Thymus (tissue), 14 donors: ENCODE data around the gene MRPL14. TPM values are rescaled to one million over a fixed set of nuclear protein-coding genes. Genes with fewer than 3 reads are reported as not detected.

Source experiments
- DNase-seq, 9 donors: peaks; one replicate each; pipeline ENCODE4 v3.0.0-alpha.2; 2013; ENCODE audit warnings: low spot score in 9 of 9, low read depth in 6 of 9, missing footprints in 1 of 9
- H3K27ac ChIP-seq, 2 donors: one replicate each; pipeline ENCODE4 v1.5.1; 2013; ENCODE audit warnings: control low read depth in 1 of 2, low read depth in 1 of 2, low read length in 1 of 2, mild to moderate bottlenecking in 1 of 2, moderate library complexity in 1 of 2
- H3K27me3 ChIP-seq, 2 donors: one replicate each; pipeline ENCODE4 v1.5.1; 2013; ENCODE audit warnings: low read length in 1 of 2; ENCODE audit not compliant: control insufficient read depth in 2 of 2, insufficient read depth in 1 of 2
- H3K36me3 ChIP-seq, 2 donors: one replicate each; pipeline ENCODE4 v1.5.1; 2013; ENCODE audit warnings: low read length in 1 of 2, mild to moderate bottlenecking in 1 of 2, moderate library complexity in 1 of 2; ENCODE audit not compliant: control insufficient read depth in 2 of 2, insufficient read depth in 2 of 2
- H3K4me1 ChIP-seq, 2 donors: one replicate each; pipeline ENCODE4 v1.5.1; 2013; ENCODE audit warnings: low read length in 2 of 2; ENCODE audit not compliant: control insufficient read depth in 2 of 2, insufficient read depth in 2 of 2
- H3K4me3 ChIP-seq, 2 donors: one replicate each; pipeline ENCODE4 v1.5.1; 2013; ENCODE audit warnings: low read length in 2 of 2, control low read depth in 1 of 2, mild to moderate bottlenecking in 1 of 2
- H3K9me3 ChIP-seq, 2 donors: one replicate each; pipeline ENCODE4 v1.5.1; 2013; ENCODE audit warnings: low read length in 1 of 2, mild to moderate bottlenecking in 1 of 2; ENCODE audit not compliant: control insufficient read depth in 2 of 2, insufficient read depth in 1 of 2
- WGBS: extraction: QIAGEN DNeasy Blood & Tissue Kit; methylation state at CpG from one replicate; pipeline ENCODE4 v1.1.7; 2013; 5-methylcytosine and 5-hydroxymethylcytosine counted together
- long read RNA-seq, 10 donors: transcript quantifications; one replicate each; lab custom pipeline, GENCODE V29; 2026
- polyA plus RNA-seq: library from polyadenylated mRNA; stranded (reverse); fragments of 200-250 nt; gene quantifications from one replicate; pipeline ENCODE4 v1.2.3, GENCODE V29; 2013
- total RNA-seq: library from RNA; stranded (reverse); fragments of 120-200 nt; gene quantifications from one replicate; pipeline ENCODE4 v1.2.4, GENCODE V29; 2013
- donor health status: healthy.

Gene MRPL14
- total RNA-seq (81.5 TPM), polyA plus RNA-seq (48.4 TPM)
- long read RNA-seq, donor 1, partial matches to known transcripts: 0 of 4 reads
- long read RNA-seq, donor 1, other reads (novel, unspliced or antisense): 0 of 4 reads
- long read RNA-seq, donor 2: 0 reads
- long read RNA-seq, donor 3, transcript MRPL14-201 (3 exons, 959 nt): major isoform, 75 of 96 reads
- long read RNA-seq, donor 3, partial matches to known transcripts: 8 of 96 reads
- long read RNA-seq, donor 3, other reads (novel, unspliced or antisense): 13 of 96 reads
- long read RNA-seq, donor 4, transcript MRPL14-201 (3 exons, 959 nt): major isoform, 11 of 1,442 reads
- long read RNA-seq, donor 4, partial matches to known transcripts: 1,004 of 1,442 reads
- long read RNA-seq, donor 4, other reads (novel, unspliced or antisense): 427 of 1,442 reads
- long read RNA-seq, donor 5, transcript MRPL14-201 (3 exons, 959 nt): major isoform, 65 of 170 reads
- long read RNA-seq, donor 5, partial matches to known transcripts: 83 of 170 reads
- long read RNA-seq, donor 5, other reads (novel, unspliced or antisense): 22 of 170 reads
- long read RNA-seq, donor 6, transcript MRPL14-201 (3 exons, 959 nt): major isoform, 38 of 38 reads
- long read RNA-seq, donor 6, partial matches to known transcripts: 0 of 38 reads
- long read RNA-seq, donor 6, other reads (novel, unspliced or antisense): 0 of 38 reads
- long read RNA-seq, donor 7, transcript MRPL14-201 (3 exons, 959 nt): major isoform, 43 of 69 reads
- long read RNA-seq, donor 7, partial matches to known transcripts: 26 of 69 reads
- long read RNA-seq, donor 7, other reads (novel, unspliced or antisense): 0 of 69 reads
- long read RNA-seq, donor 8, transcript MRPL14-201 (3 exons, 959 nt): major isoform, 19 of 19 reads
- long read RNA-seq, donor 8, partial matches to known transcripts: 0 of 19 reads
- long read RNA-seq, donor 8, other reads (novel, unspliced or antisense): 0 of 19 reads
- long read RNA-seq, donor 9, transcript MRPL14-201 (3 exons, 959 nt): major isoform, 29 of 36 reads
- long read RNA-seq, donor 9, partial matches to known transcripts: 7 of 36 reads
- long read RNA-seq, donor 9, other reads (novel, unspliced or antisense): 0 of 36 reads
- long read RNA-seq, donor 10, transcript MRPL14-201 (3 exons, 959 nt): major isoform, 29 of 37 reads
- long read RNA-seq, donor 10, partial matches to known transcripts: 0 of 37 reads
- long read RNA-seq, donor 10, other reads (novel, unspliced or antisense): 8 of 37 reads

DNA sequence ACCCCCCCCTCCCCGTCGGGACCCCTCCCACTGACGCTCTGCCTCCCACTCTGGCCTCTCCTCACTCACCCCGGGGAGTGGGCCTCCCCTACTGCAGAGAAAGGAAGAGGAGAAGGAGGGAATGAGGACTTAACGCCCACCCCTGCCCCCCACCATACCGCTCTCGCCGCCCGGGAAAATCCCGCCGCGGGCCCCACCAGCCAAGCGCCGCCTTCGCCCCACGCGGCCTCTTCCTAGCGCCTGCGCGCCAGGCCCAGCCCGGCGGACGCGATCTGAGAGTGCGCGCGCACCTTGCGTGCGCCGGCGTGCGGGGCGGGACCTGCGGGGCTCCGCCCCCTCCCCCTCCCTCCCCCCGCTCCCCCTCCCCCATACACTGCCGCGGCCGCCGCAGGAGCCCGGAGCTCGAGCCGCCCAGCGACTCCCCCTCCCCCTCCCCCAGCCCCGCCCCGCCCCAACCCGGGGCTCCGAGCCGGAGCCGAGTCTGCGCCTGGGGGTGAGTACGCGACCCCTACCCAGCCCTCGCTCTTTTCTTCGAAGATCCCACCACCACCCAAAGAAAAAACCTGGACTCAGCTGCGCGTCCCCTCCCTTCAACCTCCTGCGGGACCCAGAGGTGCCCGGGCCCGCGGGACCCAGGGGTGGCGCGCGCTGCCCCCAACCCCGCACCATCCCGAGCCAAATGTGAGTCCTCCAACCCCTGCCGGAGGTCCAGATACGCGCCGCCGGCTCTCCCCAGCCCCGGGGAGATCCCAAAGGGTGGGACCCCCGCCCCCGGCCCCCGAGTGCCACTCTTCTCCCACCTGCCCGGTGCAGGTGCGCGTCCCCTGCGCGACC, at the start of gene MRPL14, which contains the start of gene TMEM63B:
TSS of gene MRPL14 (minus strand) at position 267 of the 834 bp plus-strand sequence. CDS start 10,841 bp downstream, outside the sequence.
TSS of gene TMEM63B (plus strand) at position 369 of the 834 bp plus-strand sequence. CDS start 7,031 bp downstream, outside the sequence.
- Histone ChIP-seq H3K4me1 (peaks cover 30 to 50% of the 10 kb centered on the region in 2 donors), H3K9me3 (peaks cover 0 to 6% of the 10 kb centered on the region in 2 donors), H3K4me3 (peak within 1 kb of the TSS; percentile 88 to 95), H3K27me3 (peaks cover 0 to 11% of the 10 kb centered on the region in 2 donors), H3K27ac (peak within 1 kb of the TSS; percentile 83 to 89), H3K36me3 (peaks cover 0 to 7% of the 10 kb centered on the region in 2 donors)
- under 1% methylated on average over 78 of the region's 80 CpGs for WGBS
- DNase-seq: peak in 8 of 9 donors; percentile 74 to 94 (median 84)

DNA sequence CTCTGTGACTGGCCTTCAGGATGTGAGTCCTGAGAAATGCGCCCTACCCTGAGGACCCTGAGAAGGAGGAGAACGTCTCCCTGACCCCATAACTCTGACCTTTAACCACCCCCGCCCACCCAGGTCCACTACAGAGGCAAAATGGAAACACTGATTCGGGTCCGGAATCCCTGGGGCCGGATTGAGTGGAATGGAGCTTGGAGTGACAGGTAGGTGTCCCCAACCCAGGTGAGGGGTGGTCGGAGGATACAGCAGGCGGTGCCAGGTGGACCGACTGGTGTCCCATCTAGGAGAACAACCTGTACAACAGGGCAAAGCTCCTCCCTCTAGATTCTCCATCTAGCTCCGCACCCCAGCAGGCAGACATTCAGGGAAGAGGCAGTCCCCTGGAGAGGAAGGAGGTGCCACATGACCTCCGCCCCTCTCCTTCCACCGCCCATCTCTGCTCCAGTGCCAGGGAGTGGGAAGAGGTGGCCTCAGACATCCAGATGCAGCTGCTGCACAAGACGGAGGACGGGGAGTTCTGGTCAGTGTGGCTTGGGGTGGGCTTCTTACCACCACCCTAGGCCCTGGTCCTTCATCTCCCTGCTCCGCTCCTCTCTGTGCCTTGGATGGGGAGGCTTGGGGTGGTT, 49.0 kb upstream of the MRPL14 start:
- 82% methylated on average over 15 of the region's 15 CpGs for WGBS
- H3K4me1 ChIP-seq: peaks cover 7 to 31% of the 10 kb centered on the region in 2 donors
- H3K27ac ChIP-seq: no peak overlapping the region
- no peak for DNase-seq
- H3K9me3 ChIP-seq: peaks cover 0 to 1% of the 10 kb centered on the region in 2 donors
- no peaks in the 10 kb centered on the region for H3K36me3 ChIP-seq
- H3K27me3 ChIP-seq: no peaks in the 10 kb centered on the region
- no peak overlapping the region for H3K4me3 ChIP-seq

DNA sequence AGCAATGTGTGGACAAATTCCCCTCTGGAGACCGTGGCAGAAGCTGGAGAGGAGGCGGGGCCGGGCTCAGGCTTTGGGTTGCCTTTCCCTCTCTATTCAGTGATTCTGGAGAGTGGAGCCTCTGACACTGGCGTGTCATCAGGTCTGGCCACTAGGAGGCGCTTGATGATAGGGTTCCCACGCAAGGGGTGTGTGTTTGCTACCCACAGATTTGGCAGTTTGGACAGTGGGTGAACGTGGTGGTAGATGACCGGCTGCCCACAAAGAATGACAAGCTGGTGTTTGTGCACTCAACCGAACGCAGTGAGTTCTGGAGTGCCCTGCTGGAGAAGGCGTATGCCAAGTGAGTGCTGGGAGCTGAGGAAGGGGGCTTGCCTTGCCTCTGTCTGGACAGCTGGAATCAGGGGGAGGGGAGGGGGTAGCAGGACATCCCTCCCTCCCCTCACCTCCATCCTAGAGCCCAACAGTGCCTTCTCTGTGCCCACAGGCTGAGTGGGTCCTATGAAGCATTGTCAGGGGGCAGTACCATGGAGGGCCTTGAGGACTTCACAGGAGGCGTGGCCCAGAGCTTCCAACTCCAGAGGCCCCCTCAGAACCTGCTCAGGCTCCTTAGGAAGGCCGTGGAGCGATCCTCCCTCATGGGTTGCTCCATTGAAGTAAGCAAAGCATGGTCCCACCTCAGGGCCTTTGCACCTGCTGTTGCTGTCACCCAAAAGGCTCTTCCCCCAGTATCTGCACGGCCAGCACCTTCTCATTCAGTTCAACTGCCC, 45.7 kb upstream of the MRPL14 start:
- peaks cover 1 to 8% of the 10 kb centered on the region in 2 donors for H3K9me3 ChIP-seq
- DNase-seq: peak in 6 of 9 donors; percentile 68 to 87 (median 76)
- no peak overlapping the region for H3K27ac ChIP-seq
- H3K4me3 ChIP-seq: no peak overlapping the region
- no peaks in the 10 kb centered on the region for H3K36me3 ChIP-seq
- H3K27me3 ChIP-seq: no peaks in the 10 kb centered on the region
- H3K4me1 ChIP-seq: peaks cover 9 to 53% of the 10 kb centered on the region in 2 donors
- WGBS: 33% methylated on average over 15 of the region's 15 CpGs

DNA sequence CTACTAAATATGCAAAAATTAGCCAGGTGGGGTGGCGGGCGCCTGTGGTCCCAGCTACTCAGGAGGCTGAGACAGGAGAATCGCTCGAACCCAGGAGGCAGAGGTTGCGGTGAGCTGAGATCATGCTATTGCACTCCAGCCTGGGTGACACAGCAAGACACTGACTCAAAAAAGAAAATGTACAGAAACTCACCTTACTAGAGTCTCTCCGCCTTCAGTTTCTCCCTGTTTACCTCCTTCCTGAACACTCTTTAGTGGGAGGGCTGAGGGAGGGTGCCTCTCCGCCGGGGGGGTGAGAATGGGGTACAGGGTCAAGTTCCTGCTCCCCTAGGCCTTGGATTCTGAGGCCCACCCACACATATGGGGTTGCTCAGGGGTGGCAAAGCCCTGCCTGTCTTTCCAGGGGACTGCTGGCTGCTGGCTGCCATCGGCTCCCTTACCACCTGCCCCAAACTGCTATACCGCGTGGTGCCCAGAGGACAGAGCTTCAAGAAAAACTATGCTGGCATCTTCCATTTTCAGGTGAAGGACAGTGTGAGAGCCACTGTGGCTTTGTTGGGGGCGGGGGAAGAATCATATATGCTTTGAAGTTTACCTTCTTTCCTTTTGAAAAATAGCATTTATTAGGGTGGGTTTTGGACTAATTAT, 44.8 kb upstream of the MRPL14 start:
- Histone ChIP-seq H3K9me3 (peaks cover 1 to 11% of the 10 kb centered on the region in 2 donors), H3K4me1 (peaks cover 8 to 59% of the 10 kb centered on the region in 2 donors), H3K36me3 (no peaks in the 10 kb centered on the region), H3K27ac (no peak overlapping the region), H3K4me3 (no peak overlapping the region), H3K27me3 (no peaks in the 10 kb centered on the region)
- DNase-seq: no peak
- WGBS: 89% methylated on average over 12 of the region's 12 CpGs

DNA sequence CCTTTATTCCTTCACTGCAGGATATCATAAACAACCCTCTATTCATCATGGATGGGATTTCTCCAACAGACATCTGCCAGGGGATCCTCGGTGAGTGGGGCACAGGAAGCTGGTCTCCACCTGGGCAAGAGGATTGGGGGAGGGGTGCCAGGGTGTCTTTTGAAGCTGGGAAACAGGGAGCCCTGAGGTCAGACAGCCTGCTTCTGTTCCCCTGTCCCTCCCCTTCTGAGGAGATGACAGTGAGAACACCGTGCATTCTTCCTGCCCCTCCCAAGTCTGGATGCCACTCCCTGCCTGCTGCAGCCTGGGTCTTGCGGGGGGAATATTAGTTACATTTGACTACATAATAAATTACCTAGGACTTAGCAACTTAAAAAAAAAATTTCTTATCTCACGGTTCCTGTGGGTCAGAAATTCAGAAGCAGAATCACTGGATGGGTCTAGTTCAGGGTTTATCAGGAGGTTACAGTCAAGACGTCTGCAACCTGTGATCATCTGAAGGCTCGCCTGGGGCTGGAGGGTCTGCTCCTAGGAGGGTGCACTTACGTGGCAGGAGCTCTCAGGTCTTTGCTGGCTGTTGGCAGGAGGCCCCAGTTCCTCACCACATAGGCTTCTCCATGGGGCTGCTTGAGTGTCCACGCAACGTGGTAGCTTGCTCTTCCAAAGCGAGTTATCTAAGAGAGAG, 42.8 kb upstream of the MRPL14 start:
- H3K27me3 ChIP-seq: no peaks in the 10 kb centered on the region
- 70% methylated on average over 10 of the region's 10 CpGs for WGBS
- H3K4me3 ChIP-seq: no peak overlapping the region
- H3K4me1 ChIP-seq: peaks cover 13 to 68% of the 10 kb centered on the region in 2 donors
- DNase-seq: no peak
- peaks cover 1 to 11% of the 10 kb centered on the region in 2 donors for H3K9me3 ChIP-seq
- H3K36me3 ChIP-seq: no peaks in the 10 kb centered on the region
- peak overlapping the region in 1 of 2 donors; percentile 60 for H3K27ac ChIP-seq

DNA sequence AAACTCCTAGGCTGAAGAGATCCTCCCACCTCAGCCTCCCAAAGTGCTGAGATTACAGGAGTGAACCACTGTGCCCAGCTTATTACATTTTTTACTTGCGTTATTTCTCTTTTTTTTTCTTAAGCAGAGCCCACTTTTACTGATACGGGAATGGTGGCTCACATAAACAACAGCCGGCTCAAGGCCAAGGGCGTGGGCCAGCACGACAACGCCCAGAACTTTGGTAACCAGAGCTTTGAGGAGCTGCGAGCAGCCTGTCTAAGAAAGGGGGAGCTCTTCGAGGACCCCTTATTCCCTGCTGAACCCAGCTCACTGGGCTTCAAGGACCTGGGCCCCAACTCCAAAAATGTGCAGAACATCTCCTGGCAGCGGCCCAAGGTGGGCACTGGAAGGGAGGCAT, 41.9 kb upstream of the MRPL14 start:
- peak overlapping the region in 1 of 2 donors; percentile 60 for H3K27ac ChIP-seq
- H3K4me1 ChIP-seq: peaks cover 13 to 76% of the 10 kb centered on the region in 2 donors
- H3K4me3 ChIP-seq: no peak overlapping the region
- H3K9me3 ChIP-seq: peaks cover 1 to 11% of the 10 kb centered on the region in 2 donors
- no peaks in the 10 kb centered on the region for H3K36me3 ChIP-seq
- no peak for DNase-seq
- WGBS: 95% methylated on average over 9 of the region's 9 CpGs
- H3K27me3 ChIP-seq: no peaks in the 10 kb centered on the region

DNA sequence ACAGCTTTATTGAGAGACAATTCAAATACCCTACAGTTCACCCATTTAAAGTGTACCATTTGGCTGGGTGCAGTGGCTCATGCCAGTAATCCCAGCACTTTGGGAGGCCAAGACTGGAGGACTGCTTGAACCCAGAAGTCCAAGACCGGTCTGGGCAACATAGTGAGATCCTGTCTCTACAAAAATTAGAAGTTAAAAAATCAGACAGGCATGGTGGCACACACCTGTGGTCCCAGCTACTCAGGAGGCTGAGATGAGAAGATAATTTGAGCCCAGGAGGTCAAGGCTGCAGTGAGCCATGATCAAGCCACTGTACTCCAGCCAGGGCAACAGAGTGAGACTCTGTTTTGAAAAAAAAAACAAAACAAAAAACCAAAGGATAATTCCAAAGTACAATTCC, 40.3 kb upstream of the MRPL14 start:
- WGBS: 100% methylated on average over 1 of the region's 1 CpG
- no peak for DNase-seq
- H3K27ac ChIP-seq: no peak overlapping the region
- no peaks in the 10 kb centered on the region for H3K27me3 ChIP-seq
- peaks cover 1 to 11% of the 10 kb centered on the region in 2 donors for H3K9me3 ChIP-seq
- no peaks in the 10 kb centered on the region for H3K36me3 ChIP-seq
- H3K4me3 ChIP-seq: no peak overlapping the region
- H3K4me1 ChIP-seq: peaks cover 13 to 85% of the 10 kb centered on the region in 2 donors
